MM.1S (cell line): Measurements from ENCODE around the gene TSN.

Experiments used
- CTCF ChIP-seq: fragments of 300-600 bp; sonication (generic); IDR thresholded peaks from 2 replicates; pipeline ENCODE4 v1.5.1; 2016; ENCODE audit warnings: antibody characterized with exemption, low read length, mixed read lengths
- EZH2 ChIP-seq: fragments of 300-600 bp; sonication (generic); optimal IDR thresholded peaks from 2 replicates; pipeline ENCODE3; 2017; ENCODE audit warnings: low read depth, mild to moderate bottlenecking, antibody characterized with exemption, low read length, mixed read lengths

- no peak for TF ChIP-seq CTCF
- no peak for TF ChIP-seq EZH2
These were observed 22.2 kb downstream of the TSN start for GRCh38 chr2:121777699-121778058.
